Endothelial cell of umbilical vein (primary cell): ENCODE results near the gene GRK4. TPM values are rescaled to one million over a fixed set of nuclear protein-coding genes. Genes with fewer than 3 reads are reported as not detected.

ENCODE experiments used
- BruUV-seq: library from RNA; stranded (reverse); fragments of 400-500 nt; replicated peaks from 2 replicates; lab custom pipeline; 2021; lab: Mats Ljungman, UMichigan
- CTCF ChIA-PET: fragments of 300-600, 350-600 bp; sonication (Branson Sonifier 250); formaldehyde crosslinking; loops from one replicate; lab custom pipeline; 2021; ENCODE audit warnings: antibody characterized with exemption, inconsistent platforms; lab: Charles Lee
- POLR2A ChIA-PET: fragments of 300-600, 350-600 bp; sonication (Branson Sonifier 250); formaldehyde crosslinking; loops from one replicate; lab custom pipeline; 2021; ENCODE audit warnings: antibody characterized with exemption, inconsistent platforms; lab: Charles Lee
- DNase-seq: peaks from one replicate; pipeline ENCODE4 v3.0.0-alpha.2; 2011; ENCODE audit warnings: low read depth, low spot score
- FAIRE-seq: peaks from 2 replicates; lab custom pipeline; 2011; peaks lifted over from hg19 to GRCh38; lab: Jason Lieb, UNC
- H2AFZ ChIP-seq: 2 replicates; pipeline ENCODE4 v1.6.0; 2012; ENCODE audit warnings: low read depth, low read length, control low read depth, inconsistent platforms
- H3K27ac ChIP-seq: 2 replicates; pipeline ENCODE4 v1.5.1; 2011; ENCODE audit warnings: low read depth, mild to moderate bottlenecking, control low read depth, low read length, moderate library complexity; ENCODE audit not compliant: insufficient read depth
- H3K27me3 ChIP-seq, 2 experiments: 2 replicates each; pipeline versions ENCODE4 v1.6.0 to v1.6.1; 2011; ENCODE audit warnings: low read length in 2 of 2, mixed read lengths in 1 of 2; ENCODE audit not compliant: control insufficient read depth in 2 of 2, insufficient read depth in 2 of 2
- H3K36me3 ChIP-seq, 2 experiments: 2 replicates in 1 of 2; 3 replicates in 1 of 2; pipeline ENCODE4 v1.5.1; 2011; ENCODE audit warnings: low read length in 2 of 2, mild to moderate bottlenecking in 1 of 2, moderate library complexity in 1 of 2; ENCODE audit not compliant: control insufficient read depth in 2 of 2, insufficient read depth in 2 of 2; ENCODE audit errors: extremely low read depth in 1 of 2
- H3K4me1 ChIP-seq: 3 replicates; pipeline ENCODE4 v1.5.1; 2011; ENCODE audit warnings: mild to moderate bottlenecking, low read length; ENCODE audit not compliant: control insufficient read depth, insufficient read depth; ENCODE audit errors: extremely low read depth
- H3K4me2 ChIP-seq: 2 replicates; pipeline ENCODE4 v1.6.1; 2011; ENCODE audit warnings: low read length, control low read depth, mixed read lengths; ENCODE audit not compliant: insufficient read depth
- H3K4me3 ChIP-seq, 3 experiments: fragments of 200-600 bp in 1 of 3; sonication (generic), shearing (Covaris generic) in 1 of 3; replicated peaks in 1 of 3; 2 replicates each; pipeline ENCODE4 v1.5.1; 2011 to 2016; ENCODE audit warnings: control low read depth in 3 of 3, low read length in 3 of 3, mild to moderate bottlenecking in 2 of 3, inconsistent platforms in 1 of 3, low read depth in 1 of 3, moderate library complexity in 1 of 3; ENCODE audit not compliant: insufficient read depth in 1 of 3
- H3K79me2 ChIP-seq: 2 replicates; pipeline ENCODE4 v1.6.0; 2012; ENCODE audit warnings: low read length, inconsistent platforms; ENCODE audit not compliant: control insufficient read depth, insufficient read depth
- H3K9ac ChIP-seq: replicated peaks from 2 replicates; pipeline ENCODE3; 2011; ENCODE audit warnings: low read length, control low read depth; ENCODE audit not compliant: insufficient read depth; ENCODE audit errors: extremely low read depth
- H3K9me1 ChIP-seq: replicated peaks from 3 replicates; pipeline ENCODE4 v1.6.0; 2011; ENCODE audit warnings: mild to moderate bottlenecking, low read length; ENCODE audit not compliant: control insufficient read depth, insufficient read depth; ENCODE audit errors: extremely low read depth
- H3K9me3 ChIP-seq: replicated peaks from 2 replicates; pipeline ENCODE4 v1.5.1; 2012; ENCODE audit warnings: low read length, inconsistent platforms; ENCODE audit not compliant: control insufficient read depth, insufficient read depth
- H4K20me1 ChIP-seq: replicated peaks from 2 replicates; pipeline ENCODE3; 2011; ENCODE audit warnings: mild to moderate bottlenecking, low read length; ENCODE audit not compliant: control insufficient read depth, insufficient read depth; ENCODE audit errors: extremely low read depth
- EZH2 ChIP-seq: IDR thresholded peaks from 2 replicates; pipeline ENCODE4 v1.6.1; 2012; ENCODE audit warnings: borderline replicate concordance, low read depth, mild to moderate bottlenecking, moderate library complexity, low read length, inconsistent platforms; ENCODE audit not compliant: severe bottlenecking
- FOS ChIP-seq: IDR thresholded peaks from 2 replicates; pipeline ENCODE4 v1.6.1; 2011; ENCODE audit warnings: mild to moderate bottlenecking, low read length, moderate library complexity, borderline replicate concordance; ENCODE audit not compliant: insufficient read depth
- GATA2 ChIP-seq: IDR thresholded peaks from 2 replicates; pipeline ENCODE4 v1.7.0; 2011; ENCODE audit warnings: low read depth, mild to moderate bottlenecking, moderate library complexity, mixed read lengths, low read length; ENCODE audit not compliant: insufficient read length, insufficient read depth
- JUN ChIP-seq: IDR thresholded peaks from 2 replicates; pipeline ENCODE4 v1.6.1; 2011; ENCODE audit warnings: borderline replicate concordance, low read depth; ENCODE audit not compliant: insufficient read length, insufficient read depth
- MYC ChIP-seq: IDR thresholded peaks from one replicate; pipeline ENCODE4 v1.6.1; 2011; ENCODE audit warnings: mild to moderate bottlenecking, low read depth, low read length
- POLR2A ChIP-seq: IDR thresholded peaks from 2 replicates; pipeline ENCODE4 v1.6.1; 2012; ENCODE audit warnings: low read depth, mild to moderate bottlenecking, control low read depth, low read length
- POLR2AphosphoS5 ChIP-seq: IDR thresholded peaks from 2 replicates; pipeline ENCODE4 v1.6.1; 2012; ENCODE audit warnings: low read depth, mild to moderate bottlenecking, control low read depth, low read length, moderate library complexity; ENCODE audit not compliant: insufficient read depth
- dilution Hi-C: fragments of 300-500 bp; cut with MboI; formaldehyde crosslinking; loops from one replicate; pipeline ENCODE4 v1.15.0; 2019; ENCODE audit warnings: low sequenced_read_pairs; ENCODE audit not compliant: extremely low pct_ligation_motif_present
- intact Hi-C: fragments of 100-400 bp; cut with micrococcal nuclease; formaldehyde crosslinking; loops from one replicate; pipeline ENCODE4 v1.10.0; 2022
- polyA plus RNA-seq, 4 experiments: library from polyadenylated mRNA; depleted of rRNA in 3 of 4; stranded (reverse) in 3 of 4; unstranded in 1 of 4; fragments of >200 nt; gene quantifications; 2 replicates each; pipeline versions ENCODE4 v1.2.1 to v1.2.3, GENCODE V29; 2011 to 2012; ENCODE audit warnings: missing spikeins in 1 of 4
- total RNA-seq: library from RNA; stranded (reverse); gene quantifications from 2 replicates; pipeline ENCODE4 v1.2.3, GENCODE V29; 2021
- TF ChIP-seq, protein P1 (sequence below), 2 donors: IDR thresholded peaks; 1 replicate in 1 of 2; 2 replicates in 1 of 2; pipeline ENCODE4 v1.5.1; 2011; ENCODE audit warnings: low read length in 2 of 2, mild to moderate bottlenecking in 2 of 2, moderate library complexity in 2 of 2, control low read depth in 1 of 2, inconsistent platforms in 1 of 2, low read depth in 1 of 2; ENCODE audit not compliant: insufficient read depth in 1 of 2; ENCODE audit errors: extremely low read depth in 1 of 2
- TF ChIP-seq, protein P2 (sequence below): IDR thresholded peaks from 2 replicates; pipeline ENCODE4 v1.6.1; 2011; ENCODE audit not compliant: insufficient read depth, insufficient read length

The GRK4 gene
- total and polyA plus RNA-seq, 2 donors (not counting 3 experiments of a cell fraction or from before 2014, with no cell fraction given): 3.1 to 6.3 TPM

DNA sequence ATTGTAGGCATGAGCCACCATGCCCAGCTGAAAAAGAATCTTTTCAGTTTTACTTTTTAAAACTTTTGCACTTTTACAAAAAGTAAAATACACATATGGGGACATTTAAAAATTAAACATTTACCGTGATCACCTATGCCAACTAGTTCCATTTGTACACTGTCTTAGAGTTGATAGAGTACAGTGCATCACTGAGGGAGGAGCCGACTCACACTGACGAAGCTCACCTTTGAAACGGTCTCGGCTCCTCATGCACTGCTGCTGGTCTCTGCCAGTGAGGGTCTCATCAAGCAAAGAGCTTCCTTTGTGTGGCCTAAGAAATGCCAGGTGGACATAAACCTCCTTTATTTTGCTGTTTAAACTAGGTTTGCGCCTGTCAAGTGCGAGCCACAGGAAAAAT lies 50.0 kb downstream of the GRK4 start:
- FAIRE-seq: no peak
- Histone ChIP-seq H3K27me3 (no peaks in the 10 kb centered on the region), H3K9ac (no peak overlapping the region), H3K36me3 (no peaks in the 10 kb centered on the region), H3K9me3 (no peaks in the 10 kb centered on the region), H3K27ac (no peak overlapping the region), H3K4me2 (no peak overlapping the region), H3K9me1 (no peaks in the 10 kb centered on the region), H3K79me2 (no peaks in the 10 kb centered on the region), H3K4me3 (no peak overlapping the region), H4K20me1 (no peaks in the 10 kb centered on the region), H2AFZ (no peak overlapping the region), H3K4me1 (no peaks in the 10 kb centered on the region)
- TF ChIP-seq GATA2: no peak
- no peak for TF ChIP-seq FOS
- no peak for TF ChIP-seq MYC
- TF ChIP-seq POLR2A: no peak
- TF ChIP-seq, protein P1, sequence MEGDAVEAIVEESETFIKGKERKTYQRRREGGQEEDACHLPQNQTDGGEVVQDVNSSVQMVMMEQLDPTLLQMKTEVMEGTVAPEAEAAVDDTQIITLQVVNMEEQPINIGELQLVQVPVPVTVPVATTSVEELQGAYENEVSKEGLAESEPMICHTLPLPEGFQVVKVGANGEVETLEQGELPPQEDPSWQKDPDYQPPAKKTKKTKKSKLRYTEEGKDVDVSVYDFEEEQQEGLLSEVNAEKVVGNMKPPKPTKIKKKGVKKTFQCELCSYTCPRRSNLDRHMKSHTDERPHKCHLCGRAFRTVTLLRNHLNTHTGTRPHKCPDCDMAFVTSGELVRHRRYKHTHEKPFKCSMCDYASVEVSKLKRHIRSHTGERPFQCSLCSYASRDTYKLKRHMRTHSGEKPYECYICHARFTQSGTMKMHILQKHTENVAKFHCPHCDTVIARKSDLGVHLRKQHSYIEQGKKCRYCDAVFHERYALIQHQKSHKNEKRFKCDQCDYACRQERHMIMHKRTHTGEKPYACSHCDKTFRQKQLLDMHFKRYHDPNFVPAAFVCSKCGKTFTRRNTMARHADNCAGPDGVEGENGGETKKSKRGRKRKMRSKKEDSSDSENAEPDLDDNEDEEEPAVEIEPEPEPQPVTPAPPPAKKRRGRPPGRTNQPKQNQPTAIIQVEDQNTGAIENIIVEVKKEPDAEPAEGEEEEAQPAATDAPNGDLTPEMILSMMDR (IDR thresholded peaks at IDR 0.05; ENCODE audit: extremely low read depth in 1 of 2, insufficient read depth in 1 of 2, low read depth in 1 of 2, low read length in 2 of 2): no peak
- no peak for TF ChIP-seq EZH2
- TF ChIP-seq POLR2AphosphoS5: no peak
- TF ChIP-seq, protein P2, sequence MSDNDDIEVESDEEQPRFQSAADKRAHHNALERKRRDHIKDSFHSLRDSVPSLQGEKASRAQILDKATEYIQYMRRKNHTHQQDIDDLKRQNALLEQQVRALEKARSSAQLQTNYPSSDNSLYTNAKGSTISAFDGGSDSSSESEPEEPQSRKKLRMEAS: no peak
- TF ChIP-seq JUN: no peak
- no TSS peak for BruUV-seq
- dilution Hi-C loops (no loop called here), intact Hi-C loops (no loop called here)
- DNase-seq: no peak
- POLR2A ChIA-PET: no interaction called here
- CTCF ChIA-PET: interaction anchor here (0.8 to 1.9 kb wide), 2 partner anchors 11 to 25 kb away, joined by 3 to 4 read pairs; no protein-coding TSS in a partner anchor
